Testis (tissue), 3 donors: ENCODE results near the gene CMKLR1. TPM values are rescaled to one million over a fixed set of nuclear protein-coding genes. Genes with fewer than 3 reads are reported as not detected.
A peak's percentile ranks its signal among the peaks of the same experiment; 100 is the strongest.

Experiments
- DNase-seq: peaks from one replicate; pipeline ENCODE4 v3.0.0-alpha.2; 2019
- H3K27ac ChIP-seq, 2 donors: fragments of 200-600 bp; sonication (generic); one replicate each; pipeline ENCODE4 v1.5.1; 2019
- H3K27me3 ChIP-seq: fragments of 200-600 bp; sonication (generic); one replicate; pipeline ENCODE4 v1.5.1; 2019
- H3K36me3 ChIP-seq: fragments of 200-600 bp; sonication (generic); one replicate; pipeline ENCODE4 v1.5.1; 2017; ENCODE audit warnings: low read depth; ENCODE audit errors: missing control alignments
- H3K4me1 ChIP-seq: fragments of 200-600 bp; sonication (generic); one replicate; pipeline ENCODE4 v1.5.1; 2019
- H3K4me3 ChIP-seq, 2 donors: fragments of 200-600 bp; sonication (generic); one replicate each; pipeline ENCODE4 v1.5.1; 2017 to 2019
- H3K9me3 ChIP-seq: fragments of 200-600 bp; sonication (generic); one replicate; pipeline ENCODE4 v1.5.1; 2017
- POLR2A ChIP-seq: fragments of 450-650 bp; IDR thresholded peaks from one replicate; pipeline ENCODE4 v1.6.1; 2017; ENCODE audit warnings: antibody characterized with exemption, mild to moderate bottlenecking, moderate library complexity
- WGBS, 2 donors: methylation state at CpG; one replicate each; pipeline ENCODE4 v1.1.5; 2018; 5-methylcytosine and 5-hydroxymethylcytosine counted together
- intact Hi-C: fragments of 100-400 bp; cut with DNase I; formaldehyde crosslinking; loops from one replicate; pipeline ENCODE4 v1.15.1; 2023; ENCODE audit warnings: low total_unique reads
- polyA plus RNA-seq: library from polyadenylated mRNA; stranded (reverse); fragments of 350-450 nt; fragmentation: Illumina TruSeq; extraction: RNeasy Lipid Tissue Mini Kit (QIAGEN cat#74804); gene quantifications from one replicate; pipeline ENCODE4 v1.2.3, GENCODE V29; 2014; ENCODE audit warnings: low read depth, low replicate concordance; ENCODE audit not compliant: insufficient read depth
- total RNA-seq, 2 donors: library from RNA; depleted of rRNA; stranded (reverse); fragments of >200 nt; gene quantifications; one replicate each; pipeline ENCODE4 v1.2.3, GENCODE V29; 2016
- TF ChIP-seq, protein P1 (sequence below), 3 experiments: fragments of 450-650 bp in 2 of 3; fragments of 200-600 bp in 1 of 3; sonication (generic) in 1 of 3; IDR thresholded peaks; one replicate each; pipeline ENCODE4 v1.5.1; 2016 to 2019; ENCODE audit warnings: antibody characterized with exemption in 3 of 3, mild to moderate bottlenecking in 2 of 3, moderate library complexity in 1 of 3

CMKLR1 gene
- total and polyA plus RNA-seq, 3 donors from 2014 or later, result 2.4 to 9.5 (median 4.8) TPM

GRCh38 chr12:108313606-108314351, 25.3 kb downstream of the CMKLR1 start:
- no peak for DNase-seq
- 50 to 51% methylated on average over 7 of the region's 7 CpGs for WGBS, 2 donors

DNA sequence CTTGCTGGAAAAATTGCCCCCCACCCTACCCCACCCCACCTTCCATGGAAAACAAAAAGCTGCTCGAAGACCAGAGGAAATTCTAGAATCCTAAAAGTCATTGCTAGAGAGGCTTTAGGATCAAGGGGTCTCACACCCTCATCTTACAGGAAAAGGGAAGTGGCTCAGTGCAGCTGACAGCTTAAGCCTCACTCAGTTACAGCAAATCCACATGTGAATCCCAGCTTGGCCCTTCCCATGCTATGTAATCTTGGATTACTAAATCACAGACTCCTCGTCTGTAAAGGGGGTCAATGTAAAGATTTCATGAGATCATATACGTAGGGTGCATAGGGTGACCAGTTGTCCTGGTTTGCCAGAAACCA, 25.9 kb downstream of the CMKLR1 start:
- no peaks in the 10 kb centered on the region for H3K9me3 ChIP-seq
- H3K4me1 ChIP-seq, result peaks cover 16% of the 10 kb centered on the region
- no peak for TF ChIP-seq POLR2A
- no peak for DNase-seq
- no peak overlapping the region for H3K4me3 ChIP-seq
- H3K36me3 ChIP-seq, result no peaks in the 10 kb centered on the region
- WGBS, 2 donors, result 60 to 74% methylated on average over 3 of the region's 3 CpGs
- intact Hi-C loops, result no loop called here
- H3K27me3 ChIP-seq, result no peaks in the 10 kb centered on the region
- peak overlapping the region in 1 of 2 donors; percentile 52 for H3K27ac ChIP-seq

More at GRCh38 chr12:108313606-108314351, 25.3 kb downstream of the CMKLR1 start:
- intact Hi-C loops, result no loop called here
- Histone ChIP-seq H3K4me3 (no peak overlapping the region), H3K9me3 (no peaks in the 10 kb centered on the region), H3K27me3 (no peaks in the 10 kb centered on the region), H3K4me1 (peaks cover 13% of the 10 kb centered on the region), H3K27ac (peak overlapping the region in 1 of 2 donors; percentile 52), H3K36me3 (no peaks in the 10 kb centered on the region)
- TF ChIP-seq, protein P1, sequence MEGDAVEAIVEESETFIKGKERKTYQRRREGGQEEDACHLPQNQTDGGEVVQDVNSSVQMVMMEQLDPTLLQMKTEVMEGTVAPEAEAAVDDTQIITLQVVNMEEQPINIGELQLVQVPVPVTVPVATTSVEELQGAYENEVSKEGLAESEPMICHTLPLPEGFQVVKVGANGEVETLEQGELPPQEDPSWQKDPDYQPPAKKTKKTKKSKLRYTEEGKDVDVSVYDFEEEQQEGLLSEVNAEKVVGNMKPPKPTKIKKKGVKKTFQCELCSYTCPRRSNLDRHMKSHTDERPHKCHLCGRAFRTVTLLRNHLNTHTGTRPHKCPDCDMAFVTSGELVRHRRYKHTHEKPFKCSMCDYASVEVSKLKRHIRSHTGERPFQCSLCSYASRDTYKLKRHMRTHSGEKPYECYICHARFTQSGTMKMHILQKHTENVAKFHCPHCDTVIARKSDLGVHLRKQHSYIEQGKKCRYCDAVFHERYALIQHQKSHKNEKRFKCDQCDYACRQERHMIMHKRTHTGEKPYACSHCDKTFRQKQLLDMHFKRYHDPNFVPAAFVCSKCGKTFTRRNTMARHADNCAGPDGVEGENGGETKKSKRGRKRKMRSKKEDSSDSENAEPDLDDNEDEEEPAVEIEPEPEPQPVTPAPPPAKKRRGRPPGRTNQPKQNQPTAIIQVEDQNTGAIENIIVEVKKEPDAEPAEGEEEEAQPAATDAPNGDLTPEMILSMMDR (IDR thresholded peaks at IDR 0.05), result no peak
- TF ChIP-seq POLR2A, result no peak

DNA sequence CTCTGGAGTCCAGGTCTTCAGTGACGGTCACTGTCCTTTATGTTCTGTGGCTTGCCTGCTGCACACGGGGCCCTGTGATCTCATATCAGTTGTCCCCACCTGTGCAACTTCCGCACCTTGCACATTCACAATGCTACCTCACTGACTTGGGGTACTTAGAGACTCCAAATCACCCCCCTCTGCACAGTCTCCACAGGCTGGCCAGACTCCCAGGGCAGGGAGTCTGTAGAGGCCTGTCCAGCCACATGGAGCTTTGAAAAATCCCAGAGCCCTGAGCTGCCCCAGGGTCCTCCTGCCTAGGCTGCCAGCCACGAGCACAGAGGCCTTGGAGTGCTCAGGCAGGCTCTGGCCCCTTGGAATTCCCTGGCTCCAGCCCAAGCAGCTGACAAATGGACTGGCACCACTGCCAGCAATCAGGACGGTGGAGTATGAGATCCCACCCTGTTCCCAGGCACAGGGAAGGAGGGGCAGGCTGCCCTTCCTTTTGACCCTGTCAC, 26.4 kb downstream of the CMKLR1 start:
- no peaks in the 10 kb centered on the region for H3K27me3 ChIP-seq
- peaks cover 21% of the 10 kb centered on the region for H3K4me1 ChIP-seq
- intact Hi-C loops, result no loop called here
- peak overlapping the region in 1 of 2 donors; percentile 52 for H3K27ac ChIP-seq
- DNase-seq, result peak; percentile 67
- 52 to 82% methylated on average over 3 to 5 of the region's 5 CpGs for WGBS, 2 donors
- H3K9me3 ChIP-seq, result no peaks in the 10 kb centered on the region
- no peaks in the 10 kb centered on the region for H3K36me3 ChIP-seq
- TF ChIP-seq POLR2A, result no peak
- TF ChIP-seq, protein P1 (IDR thresholded peaks at IDR 0.05), result no peak
- H3K4me3 ChIP-seq, result no peak overlapping the region

GRCh38 chr12:108312073-108312659, 26.9 kb downstream of the CMKLR1 start:
- no peak overlapping the region for H3K27ac ChIP-seq
- H3K9me3 ChIP-seq, result no peaks in the 10 kb centered on the region
- H3K36me3 ChIP-seq, result no peaks in the 10 kb centered on the region
- 77 to 84% methylated on average over 7 of the region's 7 CpGs for WGBS, 2 donors
- TF ChIP-seq POLR2A, result no peak
- TF ChIP-seq, protein P1 (IDR thresholded peaks at IDR 0.05), result no peak
- no peaks in the 10 kb centered on the region for H3K27me3 ChIP-seq
- H3K4me1 ChIP-seq, result peaks cover 22% of the 10 kb centered on the region
- no peak overlapping the region for H3K4me3 ChIP-seq
- intact Hi-C loops, result no loop called here
- DNase-seq, result no peak

DNA sequence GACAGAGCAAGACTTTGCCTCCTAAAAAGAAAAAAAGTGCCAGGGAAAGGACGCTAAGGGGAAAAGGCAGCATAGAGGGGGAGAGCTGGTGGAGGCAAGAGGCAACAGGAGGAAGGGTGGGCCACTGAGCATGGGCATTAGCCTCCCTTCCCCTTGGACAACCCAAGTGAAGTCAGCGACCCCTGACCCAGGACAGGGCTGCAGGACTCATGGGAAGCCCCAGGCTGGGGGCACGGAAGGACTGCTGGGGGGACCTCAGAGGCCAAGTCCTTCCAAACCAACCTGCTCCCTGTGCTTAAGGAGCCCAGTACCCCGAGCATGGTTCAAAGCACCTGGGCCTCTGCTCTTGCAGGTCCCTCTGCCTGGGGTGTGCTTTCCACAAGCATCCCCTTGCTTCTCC, 27.5 kb downstream of the CMKLR1 start:
- no peaks in the 10 kb centered on the region for H3K36me3 ChIP-seq
- no peak overlapping the region for H3K27ac ChIP-seq
- no peak for DNase-seq
- no peaks in the 10 kb centered on the region for H3K27me3 ChIP-seq
- no peak overlapping the region for H3K4me3 ChIP-seq
- peaks cover 22% of the 10 kb centered on the region for H3K4me1 ChIP-seq
- TF ChIP-seq POLR2A, result no peak
- TF ChIP-seq, protein P1 (IDR thresholded peaks at IDR 0.05), result no peak
- WGBS, 2 donors, result 90 to 92% methylated on average over 4 of the region's 4 CpGs
- no peaks in the 10 kb centered on the region for H3K9me3 ChIP-seq
- intact Hi-C loops, result no loop called here
